ENCODE results near the gene PEX11B.

PEX11B gene

DNA sequence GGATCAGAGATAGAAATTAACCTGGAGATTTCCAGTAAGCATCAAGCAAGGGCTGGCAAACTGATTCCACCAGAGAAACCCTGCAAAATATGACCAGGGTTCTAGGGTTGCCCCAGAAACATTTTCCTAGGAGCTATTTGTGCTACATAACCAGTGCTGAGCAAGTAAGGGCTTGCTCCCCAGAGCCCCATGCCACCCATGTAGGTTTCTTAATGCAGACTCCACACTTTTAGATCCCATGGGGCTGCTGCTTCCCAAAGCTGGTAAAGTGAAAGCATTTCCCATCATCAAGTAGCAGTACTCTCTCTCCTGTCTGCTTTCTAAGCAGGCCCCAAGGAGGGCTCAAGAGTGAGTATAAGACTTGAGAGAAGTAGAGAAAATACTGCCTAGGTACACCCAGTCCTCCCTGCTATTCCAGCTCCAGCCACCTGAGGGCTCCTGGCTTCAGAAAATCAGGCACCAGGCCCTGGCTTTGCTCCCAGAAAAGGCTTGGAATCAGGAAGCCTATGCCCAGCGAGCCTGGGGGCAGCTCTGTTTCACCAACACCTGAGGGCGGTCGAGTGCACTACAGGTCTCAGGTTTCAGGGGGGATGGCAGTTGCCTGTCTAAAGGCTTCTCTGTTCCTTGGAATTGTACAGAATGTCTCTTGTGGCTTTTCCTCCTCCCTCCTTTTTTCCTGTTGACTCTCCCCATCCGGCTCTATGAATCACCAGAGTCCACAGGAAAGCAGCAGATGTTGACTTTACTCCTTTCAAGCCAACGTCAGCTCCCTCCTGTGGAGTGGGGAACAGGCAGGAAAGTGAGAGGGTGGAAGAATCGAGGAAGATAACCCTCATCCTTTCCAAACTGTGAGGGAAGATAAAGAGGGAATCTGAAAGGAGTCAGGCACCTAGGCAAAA, 26.7 kb downstream of the PEX11B start (continued):
- TF ChIP-seq ZNF121 (tag by site-specific recombination; IDR thresholded peaks at IDR 0.05) (no peak), ZBTB1 (tag by site-specific recombination; IDR thresholded peaks at IDR 0.05) (no peak), TRIM28 (IDR thresholded peaks at IDR 0.05; ENCODE audit: borderline replicate concordance, low read length) (peak; percentile 90), ZNF677 (tag by site-specific recombination; IDR thresholded peaks at IDR 0.05) (no peak), ZNF114 (tag by site-specific recombination; IDR thresholded peaks at IDR 0.05) (no peak), ZNF560 (tag by site-specific recombination; IDR thresholded peaks at IDR 0.05; ENCODE audit: borderline replicate concordance) (no peak), ZNF776 (tag by site-specific recombination; IDR thresholded peaks at IDR 0.05; ENCODE audit: borderline replicate concordance) (no peak), ZNF16 (tag by site-specific recombination; IDR thresholded peaks at IDR 0.05; ENCODE audit: low read depth) (no peak), ZNF10 (tag by site-specific recombination; IDR thresholded peaks at IDR 0.05) (no peak), YY1 (tag by site-specific recombination; IDR thresholded peaks at IDR 0.05) (no peak), ZBTB20 (tag by site-specific recombination; IDR thresholded peaks at IDR 0.05) (no peak), ZIC2 (tag by site-specific recombination; IDR thresholded peaks at IDR 0.05) (peak; percentile 69), ZNF658 (tag by site-specific recombination; IDR thresholded peaks at IDR 0.05) (no peak), ZNF23 (tag by site-specific recombination; IDR thresholded peaks at IDR 0.05; ENCODE audit: borderline replicate concordance) (no peak), ZNF155 (tag by site-specific recombination; IDR thresholded peaks at IDR 0.05) (no peak), SP3 (tag by site-specific recombination; IDR thresholded peaks at IDR 0.05) (no peak; the same call in 1 of the 2 replicates), ZNF837 (tag by site-specific recombination; IDR thresholded peaks at IDR 0.05) (no peak), ZNF221 (tag by site-specific recombination; IDR thresholded peaks at IDR 0.05; ENCODE audit: borderline replicate concordance) (no peak), ZBTB21 (tag by site-specific recombination; IDR thresholded peaks at IDR 0.05) (0 out of 2 replicates have a peak, but pooled peaks have one; percentile 24), TCF7L2 (IDR thresholded peaks at IDR 0.05; ENCODE audit: borderline replicate concordance, low read depth, low read length) (no peak), ZNF623 (tag by site-specific recombination; IDR thresholded peaks at IDR 0.05) (no peak), ZEB2 (tag by site-specific recombination; IDR thresholded peaks at IDR 0.05) (peak; percentile 73), ZNF19 (tag by site-specific recombination; IDR thresholded peaks at IDR 0.05; ENCODE audit: low read depth) (no peak), ZNF843 (tag by site-specific recombination; IDR thresholded peaks at IDR 0.05) (no peak), ZNF391 (tag by site-specific recombination; IDR thresholded peaks at IDR 0.05; ENCODE audit: borderline replicate concordance, low read depth) (peak; percentile 45; the same call in 1 of the 2 replicates), ZNF473 (tag by site-specific recombination; IDR thresholded peaks at IDR 0.05) (no peak), ZXDB (tag by site-specific recombination; IDR thresholded peaks at IDR 0.05) (peak; percentile 68), HOXD13 (CRISPR knock-in tag; IDR thresholded peaks at IDR 0.05; ENCODE audit: borderline replicate concordance) (no peak), ZFP3 (tag by site-specific recombination; IDR thresholded peaks at IDR 0.05; ENCODE audit: low read depth) (no peak), EGR2 (tag by site-specific recombination; IDR thresholded peaks at IDR 0.05; ENCODE audit: low read depth) (no peak), REPIN1 (tag by site-specific recombination; IDR thresholded peaks at IDR 0.05; ENCODE audit: low read depth) (no peak; the same call in 1 of the 2 replicates)
- TF ChIP-seq, protein P1, sequence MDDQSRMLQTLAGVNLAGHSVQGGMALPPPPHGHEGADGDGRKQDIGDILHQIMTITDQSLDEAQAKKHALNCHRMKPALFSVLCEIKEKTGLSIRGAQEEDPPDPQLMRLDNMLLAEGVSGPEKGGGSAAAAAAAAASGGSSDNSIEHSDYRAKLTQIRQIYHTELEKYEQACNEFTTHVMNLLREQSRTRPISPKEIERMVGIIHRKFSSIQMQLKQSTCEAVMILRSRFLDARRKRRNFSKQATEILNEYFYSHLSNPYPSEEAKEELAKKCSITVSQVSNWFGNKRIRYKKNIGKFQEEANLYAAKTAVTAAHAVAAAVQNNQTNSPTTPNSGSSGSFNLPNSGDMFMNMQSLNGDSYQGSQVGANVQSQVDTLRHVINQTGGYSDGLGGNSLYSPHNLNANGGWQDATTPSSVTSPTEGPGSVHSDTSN (CRISPR knock-in tag; IDR thresholded peaks at IDR 0.05) = no peak
- TF ChIP-seq, protein P2, sequence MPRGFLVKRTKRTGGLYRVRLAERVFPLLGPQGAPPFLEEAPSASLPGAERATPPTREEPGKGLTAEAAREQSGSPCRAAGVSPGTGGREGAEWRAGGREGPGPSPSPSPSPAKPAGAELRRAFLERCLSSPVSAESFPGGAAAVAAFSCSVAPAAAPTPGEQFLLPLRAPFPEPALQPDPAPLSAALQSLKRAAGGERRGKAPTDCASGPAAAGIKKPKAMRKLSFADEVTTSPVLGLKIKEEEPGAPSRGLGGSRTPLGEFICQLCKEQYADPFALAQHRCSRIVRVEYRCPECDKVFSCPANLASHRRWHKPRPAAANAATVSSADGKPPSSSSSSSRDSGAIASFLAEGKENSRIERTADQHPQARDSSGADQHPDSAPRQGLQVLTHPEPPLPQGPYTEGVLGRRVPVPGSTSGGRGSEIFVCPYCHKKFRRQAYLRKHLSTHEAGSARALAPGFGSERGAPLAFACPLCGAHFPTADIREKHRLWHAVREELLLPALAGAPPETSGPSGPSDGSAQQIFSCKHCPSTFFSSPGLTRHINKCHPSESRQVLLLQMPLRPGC (tag by site-specific recombination; IDR thresholded peaks at IDR 0.05) = peak; percentile 68; the same call in 1 of the 2 replicates
- TF ChIP-seq, protein P3, sequence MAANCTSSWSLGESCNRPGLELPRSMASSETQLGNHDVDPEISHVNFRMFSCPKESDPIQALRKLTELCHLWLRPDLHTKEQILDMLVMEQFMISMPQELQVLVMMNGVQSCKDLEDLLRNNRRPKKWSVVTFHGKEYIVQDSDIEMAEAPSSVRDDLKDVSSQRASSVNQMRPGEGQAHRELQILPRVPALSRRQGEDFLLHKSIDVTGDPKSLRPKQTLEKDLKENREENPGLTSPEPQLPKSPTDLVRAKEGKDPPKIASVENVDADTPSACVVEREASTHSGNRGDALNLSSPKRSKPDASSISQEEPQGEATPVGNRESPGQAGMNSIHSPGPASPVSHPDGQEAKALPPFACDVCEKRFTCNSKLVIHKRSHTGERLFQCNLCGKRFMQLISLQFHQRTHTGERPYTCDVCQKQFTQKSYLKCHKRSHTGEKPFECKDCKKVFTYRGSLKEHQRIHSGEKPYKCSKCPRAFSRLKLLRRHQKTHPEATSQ (tag by site-specific recombination; IDR thresholded peaks at IDR 0.05) = no peak
- TF ChIP-seq, protein P4, sequence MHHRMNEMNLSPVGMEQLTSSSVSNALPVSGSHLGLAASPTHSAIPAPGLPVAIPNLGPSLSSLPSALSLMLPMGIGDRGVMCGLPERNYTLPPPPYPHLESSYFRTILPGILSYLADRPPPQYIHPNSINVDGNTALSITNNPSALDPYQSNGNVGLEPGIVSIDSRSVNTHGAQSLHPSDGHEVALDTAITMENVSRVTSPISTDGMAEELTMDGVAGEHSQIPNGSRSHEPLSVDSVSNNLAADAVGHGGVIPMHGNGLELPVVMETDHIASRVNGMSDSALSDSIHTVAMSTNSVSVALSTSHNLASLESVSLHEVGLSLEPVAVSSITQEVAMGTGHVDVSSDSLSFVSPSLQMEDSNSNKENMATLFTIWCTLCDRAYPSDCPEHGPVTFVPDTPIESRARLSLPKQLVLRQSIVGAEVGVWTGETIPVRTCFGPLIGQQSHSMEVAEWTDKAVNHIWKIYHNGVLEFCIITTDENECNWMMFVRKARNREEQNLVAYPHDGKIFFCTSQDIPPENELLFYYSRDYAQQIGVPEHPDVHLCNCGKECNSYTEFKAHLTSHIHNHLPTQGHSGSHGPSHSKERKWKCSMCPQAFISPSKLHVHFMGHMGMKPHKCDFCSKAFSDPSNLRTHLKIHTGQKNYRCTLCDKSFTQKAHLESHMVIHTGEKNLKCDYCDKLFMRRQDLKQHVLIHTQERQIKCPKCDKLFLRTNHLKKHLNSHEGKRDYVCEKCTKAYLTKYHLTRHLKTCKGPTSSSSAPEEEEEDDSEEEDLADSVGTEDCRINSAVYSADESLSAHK (tag by site-specific recombination; IDR thresholded peaks at IDR 0.05) = no peak

Data from HEK293 (cell line).